GM12891 (cell line): Measurements from ENCODE around the gene TMEM54.

ENCODE experiments used
- DNase-seq: peaks from one replicate; pipeline ENCODE4 v3.0.0; 2011; ENCODE audit warnings: low spot score; ENCODE audit not compliant: insufficient read length
- FAIRE-seq: peaks from 2 replicates; lab custom pipeline; 2011; peaks lifted over from hg19 to GRCh38; lab: Jason Lieb, UNC
- PAX5 ChIP-seq: IDR thresholded peaks from 2 replicates; pipeline ENCODE4 v1.6.1; 2011; ENCODE audit warnings: low read length, moderate library complexity, mild to moderate bottlenecking; ENCODE audit not compliant: insufficient read depth, severe bottlenecking
- POLR2A ChIP-seq: IDR thresholded peaks from 2 replicates; pipeline ENCODE4 v1.6.1; 2011; ENCODE audit warnings: low read depth, low read length, control low read depth
- POLR2AphosphoS5 ChIP-seq: IDR thresholded peaks from 2 replicates; pipeline ENCODE4 v1.6.1; 2011; ENCODE audit warnings: low read depth, low read length, control low read depth
- POU2F2 ChIP-seq: IDR thresholded peaks from 2 replicates; pipeline ENCODE4 v1.6.1; 2011; ENCODE audit warnings: low read depth, mild to moderate bottlenecking, control low read depth, low read length, moderate library complexity
- SPI1 ChIP-seq: IDR thresholded peaks from 2 replicates; pipeline ENCODE4 v1.6.1; 2011; ENCODE audit warnings: low read depth, low read length, control low read depth
- TAF1 ChIP-seq: IDR thresholded peaks from 2 replicates; pipeline ENCODE4 v1.6.1; 2011; ENCODE audit warnings: low read depth, low read length, control low read depth

Gene TMEM54

GRCh38 chr1:32925403-32926162, 24.4 kb upstream of the TMEM54 start:
- DNase-seq = no peak
- TF ChIP-seq SPI1 (no peak), POLR2A (no peak), POLR2AphosphoS5 (no peak), TAF1 (no peak), POU2F2 (no peak), PAX5 (no peak)
- no peak for FAIRE-seq

GRCh38 chr1:32924881-32925344, 23.7 kb upstream of the TMEM54 start:
- DNase-seq = no peak
- TF ChIP-seq TAF1 (no peak), POLR2AphosphoS5 (no peak), SPI1 (no peak), POLR2A (no peak), PAX5 (no peak), POU2F2 (no peak)
- peak; percentile 33 for FAIRE-seq

- no peak for DNase-seq
- no peak for TF ChIP-seq TAF1
- TF ChIP-seq PAX5 = no peak
- TF ChIP-seq POLR2A = no peak
- TF ChIP-seq POLR2AphosphoS5 = no peak
- no peak for TF ChIP-seq SPI1
- TF ChIP-seq POU2F2 = no peak
- FAIRE-seq = no peak
Observed at GRCh38 chr1:32920833-32921232, 19.6 kb upstream of the TMEM54 start.

DNA sequence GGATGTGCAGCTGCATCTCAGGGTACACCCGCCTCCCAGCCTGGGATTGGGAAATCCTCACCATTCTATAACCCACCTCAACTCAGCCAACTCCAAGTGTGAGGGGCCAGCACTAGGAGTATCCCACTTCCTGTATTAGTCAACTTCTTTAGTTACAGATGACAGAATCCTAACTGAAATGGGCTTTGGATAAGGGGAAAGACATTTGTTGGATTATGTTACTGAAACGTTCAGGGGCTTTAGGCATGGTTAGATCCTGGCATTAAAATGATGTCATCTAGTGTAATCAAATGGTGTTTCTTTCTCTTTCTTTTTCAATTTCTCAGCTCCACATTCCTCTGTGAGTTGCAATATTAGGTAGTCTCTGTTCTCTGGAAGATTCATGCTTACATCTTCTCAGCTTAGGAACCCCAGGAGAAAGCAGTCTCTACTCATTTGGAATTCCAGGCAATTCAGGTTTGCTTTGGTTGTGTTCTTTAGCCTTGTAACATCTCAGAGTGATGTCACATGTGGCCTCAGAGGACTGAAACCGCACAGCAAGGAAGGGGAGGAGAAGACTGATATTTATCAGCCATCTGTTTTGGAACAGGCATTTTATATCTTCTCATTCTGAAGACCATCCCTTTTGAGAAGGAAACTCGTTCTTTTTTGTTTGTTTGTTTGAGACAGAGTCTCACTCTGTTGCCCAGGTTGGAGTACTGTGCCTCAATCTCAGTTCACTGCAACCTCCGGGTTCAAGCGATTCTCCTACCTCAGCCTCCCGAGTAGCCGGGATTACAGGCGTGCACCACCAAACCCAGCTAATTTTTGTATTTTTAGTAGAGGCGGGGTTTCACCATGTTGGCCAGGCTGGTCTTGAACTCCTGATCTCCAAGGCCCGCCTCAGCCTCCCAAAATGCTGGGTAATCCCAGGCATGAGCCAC, 18.9 kb upstream of the TMEM54 start:
- no peak for TF ChIP-seq PAX5
- TF ChIP-seq SPI1 = no peak
- TF ChIP-seq POU2F2 = no peak
- TF ChIP-seq POLR2A = no peak
- TF ChIP-seq TAF1 = no peak
- TF ChIP-seq POLR2AphosphoS5 = no peak
- FAIRE-seq (peak; percentile 35), DNase-seq (no peak)

DNA sequence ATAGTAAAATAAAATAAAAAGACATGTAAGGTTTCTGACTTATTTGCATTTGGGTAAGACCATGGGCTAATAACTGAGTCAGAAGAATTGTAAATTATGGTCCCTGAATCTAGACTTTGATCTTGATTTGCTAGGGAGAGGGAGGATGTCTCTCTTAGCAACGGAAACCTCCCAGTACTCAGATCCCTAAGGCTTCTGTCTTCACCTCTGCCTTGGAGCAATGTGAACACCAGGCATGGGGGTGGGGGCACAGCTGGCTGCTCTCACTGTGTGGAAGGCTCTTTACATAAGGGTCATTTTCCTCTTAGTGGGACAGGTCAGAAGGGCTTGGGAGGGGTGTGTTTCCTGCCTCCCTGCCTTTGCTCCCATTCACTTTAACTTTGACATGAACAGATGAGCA, 17.0 kb upstream of the TMEM54 start:
- FAIRE-seq (no peak), DNase-seq (no peak)
- TF ChIP-seq SPI1 (no peak), POU2F2 (no peak), POLR2AphosphoS5 (no peak), TAF1 (no peak), PAX5 (no peak), POLR2A (no peak)

GRCh38 chr1:32917521-32917920, 16.3 kb upstream of the TMEM54 start:
- FAIRE-seq (peak; percentile 47), DNase-seq (no peak)
- no peak for TF ChIP-seq SPI1
- no peak for TF ChIP-seq POLR2AphosphoS5
- no peak for TF ChIP-seq POLR2A
- TF ChIP-seq PAX5 = no peak
- no peak for TF ChIP-seq POU2F2
- no peak for TF ChIP-seq TAF1

GRCh38 chr1:32915766-32916706, 14.8 kb upstream of the TMEM54 start:
- DNase-seq = no peak
- FAIRE-seq = peak; percentile 45
- TF ChIP-seq SPI1 = no peak
- no peak for TF ChIP-seq POLR2A
- TF ChIP-seq TAF1 = no peak
- no peak for TF ChIP-seq POLR2AphosphoS5

- no peak for TF ChIP-seq TAF1
- TF ChIP-seq POU2F2 = no peak
- no peak for TF ChIP-seq POLR2AphosphoS5
- TF ChIP-seq PAX5 = no peak
- no peak for TF ChIP-seq POLR2A
- TF ChIP-seq SPI1 = no peak
- FAIRE-seq (no peak), DNase-seq (no peak)
Observed at GRCh38 chr1:32910319-32910718, 9.1 kb upstream of the TMEM54 start.
